HL-60 (cell line): ENCODE results near the gene COMMD10.

ENCODE experiments used
- DNase-seq, 2 experiments: peaks; one replicate each; pipeline ENCODE4 v3.0.0-alpha.2; 2010 to 2020; ENCODE audit warnings: low read depth in 1 of 2, low spot score in 1 of 2
- H3K27ac ChIP-seq: fragments of 250-450 bp; sonication (Bioruptor Pico); replicated peaks from 2 replicates; pipeline ENCODE4 v1.5.1; 2020; ENCODE audit warnings: mild to moderate bottlenecking, moderate library complexity
- H3K27me3 ChIP-seq: fragments of 250-450 bp; sonication (Bioruptor Pico); 2 replicates; pipeline ENCODE4 v1.5.1; 2021; ENCODE audit warnings: mild to moderate bottlenecking, moderate library complexity; ENCODE audit not compliant: insufficient read depth, poor library complexity, severe bottlenecking
- H3K4me3 ChIP-seq: replicated peaks from 2 replicates; pipeline ENCODE4 v1.5.1; 2011; ENCODE audit warnings: mild to moderate bottlenecking, control low read depth, low read length; ENCODE audit not compliant: insufficient read depth
- CTCF ChIP-seq: IDR thresholded peaks from one replicate; pipeline ENCODE4 v1.5.1; 2011; ENCODE audit warnings: low read length, control low read depth, inconsistent platforms; ENCODE audit not compliant: insufficient read depth
- GABPA ChIP-seq: IDR thresholded peaks from 2 replicates; pipeline ENCODE4 v1.6.1; 2012; ENCODE audit warnings: low read depth
- POLR2AphosphoS5 ChIP-seq: IDR thresholded peaks from 2 replicates; pipeline ENCODE4 v1.6.1; 2012; ENCODE audit warnings: low read depth
- REST ChIP-seq: IDR thresholded peaks from 2 replicates; pipeline ENCODE4 v1.6.1; 2012; ENCODE audit warnings: low read depth; ENCODE audit not compliant: insufficient replicate concordance
- SPI1 ChIP-seq: IDR thresholded peaks from 2 replicates; pipeline ENCODE4 v1.6.1; 2012; ENCODE audit warnings: low read depth, mild to moderate bottlenecking, borderline replicate concordance

COMMD10 gene

GRCh38 chr5:116044073-116044472, 40.8 kb upstream of the COMMD10 start:
- no peak for TF ChIP-seq CTCF
- no peak for TF ChIP-seq SPI1

GRCh38 chr5:116045821-116046220, 39.0 kb upstream of the COMMD10 start:
- no peak overlapping the region for H3K27ac ChIP-seq
- no peak for DNase-seq
- no peak for TF ChIP-seq CTCF
- TF ChIP-seq SPI1 = no peak
- no peak for TF ChIP-seq GABPA
- TF ChIP-seq REST = no peak
- TF ChIP-seq POLR2AphosphoS5 = no peak
- H3K4me3 ChIP-seq = no peak overlapping the region
- no peaks in the 10 kb centered on the region for H3K27me3 ChIP-seq

More at GRCh38 chr5:116044073-116044472, 40.8 kb upstream of the COMMD10 start:
- H3K4me3 ChIP-seq = no peak overlapping the region
- H3K27ac ChIP-seq = no peak overlapping the region
- H3K27me3 ChIP-seq = no peaks in the 10 kb centered on the region
- DNase-seq = no peak

- TF ChIP-seq POLR2AphosphoS5 (no peak), GABPA (no peak), REST (no peak), CTCF (no peak), SPI1 (no peak)
- Histone ChIP-seq H3K27me3 (no peaks in the 10 kb centered on the region), H3K27ac (no peak overlapping the region), H3K4me3 (no peak overlapping the region)
- no peak for DNase-seq
These were observed 38.6 kb upstream of the COMMD10 start for GRCh38 chr5:116046261-116046660.

- TF ChIP-seq GABPA (no peak), POLR2AphosphoS5 (no peak), SPI1 (no peak), CTCF (no peak), REST (no peak)
- H3K27ac ChIP-seq = no peak overlapping the region
These were observed 38.0 kb upstream of the COMMD10 start for GRCh38 chr5:116046823-116047222.

More at GRCh38 chr5:116046823-116047222, 38.0 kb upstream of the COMMD10 start:
- no peaks in the 10 kb centered on the region for H3K27me3 ChIP-seq
- DNase-seq = no peak
- H3K4me3 ChIP-seq = no peak overlapping the region
